Fibroblast of upper back skin (primary cell): ENCODE measurements around the gene GSTM5.
A peak's percentile ranks its signal among the peaks of the same experiment; 100 is the strongest.
"Not testable (repeated sequence)": the region's sequence is repeated elsewhere in the genome, so short reads cannot be mapped to it uniquely, and the experiment has no call there.

Experiments used
- DNase-seq: peaks from one replicate; pipeline ENCODE4 v3.0.0-alpha.2; 2013

Gene GSTM5

GRCh38 chr1:109732390-109732881 lies 20.4 kb downstream of the GSTM5 start:
- DNase-seq, result no peak

GRCh38 chr1:109733236-109733870 lies 21.3 kb downstream of the GSTM5 start:
- no peak for DNase-seq

- peak; percentile 69 for DNase-seq
These were observed 27.9 kb downstream of the GSTM5 start for GRCh38 chr1:109739738-109740614.

- no peak for DNase-seq
These were observed 28.7 kb downstream of the GSTM5 start, which contains the start of gene GSTM3 for GRCh38 chr1:109740615-109741373. Gene GSTM3, minus strand, starts transcription at chr1:109741038. Its CDS starts 751 bp downstream, at chr1:109740287.

- not testable (repeated sequence) for DNase-seq
These were observed 36.3 kb downstream of the GSTM5 start for GRCh38 chr1:109748311-109748710.

- DNase-seq, result no peak
These were observed 37.2 kb downstream of the GSTM5 start for GRCh38 chr1:109749221-109749620.

GRCh38 chr1:109750241-109750882 lies 38.3 kb downstream of the GSTM5 start:
- no peak for DNase-seq

GRCh38 chr1:109750920-109751319 lies 38.9 kb downstream of the GSTM5 start:
- DNase-seq, result no peak

GRCh38 chr1:109751531-109752260 lies 39.6 kb downstream of the GSTM5 start:
- DNase-seq, result no peak

- DNase-seq, result no peak
These were observed 42.7 kb downstream of the GSTM5 start for GRCh38 chr1:109754738-109755137.

- DNase-seq, result not testable (repeated sequence)
These were observed 44.3 kb downstream of the GSTM5 start for GRCh38 chr1:109756325-109756724.

- no peak for DNase-seq
These were observed 44.9 kb downstream of the GSTM5 start for GRCh38 chr1:109756848-109757521.

GRCh38 chr1:109757936-109758786 lies 46.1 kb downstream of the GSTM5 start:
- DNase-seq, result no peak

GRCh38 chr1:109759513-109760334 lies 47.7 kb downstream of the GSTM5 start:
- no peak for DNase-seq

- no peak for DNase-seq
These were observed 48.7 kb downstream of the GSTM5 start for GRCh38 chr1:109760581-109761226.

GRCh38 chr1:109761227-109762038 lies 49.4 kb downstream of the GSTM5 start:
- no peak for DNase-seq

GRCh38 chr1:109762039-109762585 lies 50.1 kb downstream of the GSTM5 start:
- no peak for DNase-seq
